Liver (tissue), 9 donors: ENCODE data around the gene RPTOR. TPM values are rescaled to one million over a fixed set of nuclear protein-coding genes. Genes with fewer than 3 reads are reported as not detected.
A peak's percentile ranks its signal among the peaks of the same experiment; 100 is the strongest.

Experiments
- DNase-seq: peaks from one replicate; pipeline ENCODE4 v3.0.0-alpha.2; 2017; ENCODE audit warnings: low spot score
- H3K27ac ChIP-seq, 2 donors: one replicate each; pipeline ENCODE4 v1.7.0; 2013; ENCODE audit warnings: inconsistent platforms in 2 of 2, low read length in 2 of 2, control low read depth in 1 of 2, low read depth in 1 of 2, mild to moderate bottlenecking in 1 of 2
- H3K27me3 ChIP-seq, 4 donors: one replicate each; pipeline versions ENCODE4 v1.6.1 to v1.7.0; 2013; ENCODE audit warnings: low read length in 3 of 4, inconsistent platforms in 1 of 4, mild to moderate bottlenecking in 1 of 4, moderate library complexity in 1 of 4; ENCODE audit not compliant: control insufficient read depth in 4 of 4, insufficient read depth in 4 of 4
- H3K36me3 ChIP-seq, 4 donors: one replicate each; pipeline versions ENCODE4 v1.6.1 to v1.7.0; 2013; ENCODE audit warnings: low read length in 3 of 4, mild to moderate bottlenecking in 3 of 4, low read depth in 1 of 4, moderate library complexity in 1 of 4; ENCODE audit not compliant: control insufficient read depth in 4 of 4, insufficient read depth in 3 of 4
- H3K4me1 ChIP-seq, 4 donors: one replicate each; pipeline versions ENCODE4 v1.6.1 to v1.7.0; 2013; ENCODE audit warnings: low read length in 3 of 4, mild to moderate bottlenecking in 3 of 4, moderate library complexity in 1 of 4; ENCODE audit not compliant: control insufficient read depth in 4 of 4, insufficient read depth in 4 of 4
- H3K4me3 ChIP-seq, 3 donors: one replicate each; pipeline versions ENCODE4 v1.6.1 to v1.7.0; 2013; ENCODE audit warnings: low read length in 3 of 3, control low read depth in 1 of 3, low read depth in 1 of 3, mild to moderate bottlenecking in 1 of 3
- H3K9ac ChIP-seq, 2 donors: one replicate each; pipeline ENCODE4 v1.7.0; 2013; ENCODE audit warnings: low read length in 2 of 2, mild to moderate bottlenecking in 2 of 2, moderate library complexity in 2 of 2, control low read depth in 1 of 2, low read depth in 1 of 2
- H3K9me3 ChIP-seq, 4 donors: one replicate each; pipeline versions ENCODE4 v1.6.1 to v1.7.0; 2013; ENCODE audit warnings: low read length in 3 of 4; ENCODE audit not compliant: control insufficient read depth in 4 of 4
- EGR1 ChIP-seq, 2 donors: IDR thresholded peaks; 2 replicates each; pipeline ENCODE4 v1.6.1; 2016 to 2018; ENCODE audit warnings: antibody characterized with exemption in 2 of 2, low read depth in 2 of 2
- FOXA1 ChIP-seq: IDR thresholded peaks from 2 replicates; pipeline ENCODE4 v1.6.1; 2016; ENCODE audit warnings: antibody characterized with exemption
- FOXA2 ChIP-seq: IDR thresholded peaks from 2 replicates; pipeline ENCODE4 v1.6.1; 2016; ENCODE audit warnings: antibody characterized with exemption
- GABPA ChIP-seq, 2 donors: IDR thresholded peaks in 1 of 2; conservative IDR thresholded peaks in 1 of 2; 2 replicates each; pipeline ENCODE4 v1.6.1; 2016; ENCODE audit warnings: antibody characterized with exemption in 2 of 2, mild to moderate bottlenecking in 1 of 2, moderate library complexity in 1 of 2
- HNF4A ChIP-seq, 2 donors: conservative IDR thresholded peaks; 2 replicates each; pipeline ENCODE4 v1.6.1; 2016; ENCODE audit warnings: antibody characterized with exemption in 2 of 2, mild to moderate bottlenecking in 2 of 2
- HNF4G ChIP-seq: IDR thresholded peaks from 2 replicates; pipeline ENCODE4 v1.6.1; 2016; ENCODE audit warnings: antibody characterized with exemption
- JUND ChIP-seq, 2 donors: IDR thresholded peaks; 2 replicates each; pipeline ENCODE4 v1.6.1; 2016; ENCODE audit warnings: antibody characterized with exemption in 2 of 2
- NR2F2 ChIP-seq: IDR thresholded peaks from 2 replicates; pipeline ENCODE4 v1.6.1; 2016; ENCODE audit warnings: antibody characterized with exemption
- RAD21 ChIP-seq, 2 donors: IDR thresholded peaks; 2 replicates each; pipeline ENCODE4 v1.6.1; 2016; ENCODE audit warnings: antibody characterized with exemption in 2 of 2, mild to moderate bottlenecking in 2 of 2
- RXRA ChIP-seq, 2 donors: IDR thresholded peaks; 2 replicates each; pipeline ENCODE4 v1.6.1; 2017 to 2018; ENCODE audit warnings: antibody characterized with exemption in 2 of 2, mild to moderate bottlenecking in 1 of 2
- SP1 ChIP-seq: IDR thresholded peaks from 2 replicates; pipeline ENCODE4 v1.6.1; 2018; ENCODE audit warnings: antibody characterized with exemption, mild to moderate bottlenecking
- TAF1 ChIP-seq: conservative IDR thresholded peaks from 2 replicates; pipeline ENCODE4 v1.6.1; 2016; ENCODE audit warnings: antibody characterized with exemption, mild to moderate bottlenecking
- YY1 ChIP-seq: IDR thresholded peaks from 2 replicates; pipeline ENCODE4 v1.6.1; 2016; ENCODE audit warnings: antibody characterized with exemption, mild to moderate bottlenecking
- WGBS: extraction: QIAGEN DNeasy Blood & Tissue Kit; methylation state at CpG from one replicate; pipeline ENCODE4 v1.1.7; 2013; 5-methylcytosine and 5-hydroxymethylcytosine counted together
- polyA plus RNA-seq, 2 donors: library from polyadenylated mRNA; stranded (reverse) in 1 of 2; unstranded in 1 of 2; fragments of 200-250 nt in 1 of 2; fragments of >200 nt in 1 of 2; fragmentation: Nextera tagmentation in 1 of 2; extraction: Ambion mirVana in 1 of 2; gene quantifications; one replicate each; pipeline versions ENCODE4 v1.2.1 to v1.2.3, GENCODE V29; 2013 to 2015
- total RNA-seq, 2 donors: library from RNA; depleted of rRNA; stranded (reverse); fragments of >200 nt; gene quantifications; one replicate each; pipeline ENCODE4 v1.2.3, GENCODE V29; 2014
- TF ChIP-seq, protein P1 (sequence below): IDR thresholded peaks from 2 replicates; pipeline ENCODE4 v1.6.1; 2016; ENCODE audit warnings: antibody characterized with exemption, mild to moderate bottlenecking
- TF ChIP-seq, protein P2 (sequence below): fragments of 150-350 bp; IDR thresholded peaks from 2 replicates; pipeline ENCODE4 v1.5.1; 2017; ENCODE audit warnings: improper control_type of control experiment, low read depth, low read length; ENCODE audit not compliant: missing input control
- TF ChIP-seq, protein P3 (sequence below): IDR thresholded peaks from 2 replicates; pipeline ENCODE4 v1.6.1; 2016; ENCODE audit warnings: antibody characterized with exemption
- TF ChIP-seq, protein P4 (sequence below): IDR thresholded peaks from 2 replicates; pipeline ENCODE4 v1.6.1; 2016; ENCODE audit warnings: antibody characterized with exemption
- TF ChIP-seq, protein P5 (sequence below): IDR thresholded peaks from 2 replicates; pipeline ENCODE4 v1.6.1; 2016; ENCODE audit warnings: antibody characterized with exemption
- donor health status: healthy.
- donor health status: healthy.
- donor health status: healthy.
- donor health status: healthy.
- donor health status: healthy.

Gene RPTOR
- total and polyA plus RNA-seq, 4 donors = 4.8 to 25.4 (median 11.6) TPM

DNA sequence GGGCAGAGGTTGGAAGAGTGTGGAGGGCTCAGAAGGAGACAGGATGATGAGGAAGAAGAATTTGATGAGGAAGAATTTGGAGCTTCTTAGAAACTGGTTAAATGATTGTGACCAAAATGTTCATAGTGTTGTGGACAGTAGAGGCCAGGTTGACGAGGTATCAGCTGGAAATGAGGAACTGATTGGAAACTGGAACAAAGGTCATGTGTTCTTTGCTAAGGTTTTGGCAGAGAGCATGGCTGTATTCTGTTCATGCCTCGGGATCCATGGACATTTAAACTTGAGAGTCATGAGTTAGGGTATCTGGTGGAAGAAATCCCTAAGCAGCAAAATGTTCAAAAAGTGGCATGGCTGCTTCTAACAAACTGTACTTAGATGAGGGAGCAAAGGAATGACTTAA is 466.3 kb downstream of the RPTOR start:
- H3K27me3 ChIP-seq = no peaks in the 10 kb centered on the region

More for the DNA sequence above, 466.3 kb downstream of the RPTOR start:
- H3K36me3 ChIP-seq = no peaks in the 10 kb centered on the region
- H3K4me3 ChIP-seq = no peak overlapping the region
- DNase-seq = no peak
- H3K9me3 ChIP-seq = no peaks in the 10 kb centered on the region
- TF ChIP-seq TAF1 (no peak), JUND (IDR thresholded peaks at IDR 0.05) (no peak), NR2F2 (no peak), RXRA (IDR thresholded peaks at IDR 0.05) (peak; percentile 66 to 79), FOXA1 (no peak), YY1 (peak; percentile 54), HNF4A (conservative IDR thresholded peaks at IDR 0.05) (peak; percentile 11 to 45), FOXA2 (peak; percentile 57), RAD21 (IDR thresholded peaks at IDR 0.05) (peak in 1 of 2 donors; percentile 20), SP1 (peak; percentile 82), EGR1 (IDR thresholded peaks at IDR 0.05; ENCODE audit: low read depth in 2 of 2) (no peak), GABPA (IDR thresholded peaks at IDR 0.05 in 1 of 2, conservative IDR thresholded peaks at IDR 0.05 in 1 of 2) (no peak), HNF4G (no peak)
- TF ChIP-seq, protein P1, sequence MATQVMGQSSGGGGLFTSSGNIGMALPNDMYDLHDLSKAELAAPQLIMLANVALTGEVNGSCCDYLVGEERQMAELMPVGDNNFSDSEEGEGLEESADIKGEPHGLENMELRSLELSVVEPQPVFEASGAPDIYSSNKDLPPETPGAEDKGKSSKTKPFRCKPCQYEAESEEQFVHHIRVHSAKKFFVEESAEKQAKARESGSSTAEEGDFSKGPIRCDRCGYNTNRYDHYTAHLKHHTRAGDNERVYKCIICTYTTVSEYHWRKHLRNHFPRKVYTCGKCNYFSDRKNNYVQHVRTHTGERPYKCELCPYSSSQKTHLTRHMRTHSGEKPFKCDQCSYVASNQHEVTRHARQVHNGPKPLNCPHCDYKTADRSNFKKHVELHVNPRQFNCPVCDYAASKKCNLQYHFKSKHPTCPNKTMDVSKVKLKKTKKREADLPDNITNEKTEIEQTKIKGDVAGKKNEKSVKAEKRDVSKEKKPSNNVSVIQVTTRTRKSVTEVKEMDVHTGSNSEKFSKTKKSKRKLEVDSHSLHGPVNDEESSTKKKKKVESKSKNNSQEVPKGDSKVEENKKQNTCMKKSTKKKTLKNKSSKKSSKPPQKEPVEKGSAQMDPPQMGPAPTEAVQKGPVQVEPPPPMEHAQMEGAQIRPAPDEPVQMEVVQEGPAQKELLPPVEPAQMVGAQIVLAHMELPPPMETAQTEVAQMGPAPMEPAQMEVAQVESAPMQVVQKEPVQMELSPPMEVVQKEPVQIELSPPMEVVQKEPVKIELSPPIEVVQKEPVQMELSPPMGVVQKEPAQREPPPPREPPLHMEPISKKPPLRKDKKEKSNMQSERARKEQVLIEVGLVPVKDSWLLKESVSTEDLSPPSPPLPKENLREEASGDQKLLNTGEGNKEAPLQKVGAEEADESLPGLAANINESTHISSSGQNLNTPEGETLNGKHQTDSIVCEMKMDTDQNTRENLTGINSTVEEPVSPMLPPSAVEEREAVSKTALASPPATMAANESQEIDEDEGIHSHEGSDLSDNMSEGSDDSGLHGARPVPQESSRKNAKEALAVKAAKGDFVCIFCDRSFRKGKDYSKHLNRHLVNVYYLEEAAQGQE = peak; percentile 29
- TF ChIP-seq, protein P2, sequence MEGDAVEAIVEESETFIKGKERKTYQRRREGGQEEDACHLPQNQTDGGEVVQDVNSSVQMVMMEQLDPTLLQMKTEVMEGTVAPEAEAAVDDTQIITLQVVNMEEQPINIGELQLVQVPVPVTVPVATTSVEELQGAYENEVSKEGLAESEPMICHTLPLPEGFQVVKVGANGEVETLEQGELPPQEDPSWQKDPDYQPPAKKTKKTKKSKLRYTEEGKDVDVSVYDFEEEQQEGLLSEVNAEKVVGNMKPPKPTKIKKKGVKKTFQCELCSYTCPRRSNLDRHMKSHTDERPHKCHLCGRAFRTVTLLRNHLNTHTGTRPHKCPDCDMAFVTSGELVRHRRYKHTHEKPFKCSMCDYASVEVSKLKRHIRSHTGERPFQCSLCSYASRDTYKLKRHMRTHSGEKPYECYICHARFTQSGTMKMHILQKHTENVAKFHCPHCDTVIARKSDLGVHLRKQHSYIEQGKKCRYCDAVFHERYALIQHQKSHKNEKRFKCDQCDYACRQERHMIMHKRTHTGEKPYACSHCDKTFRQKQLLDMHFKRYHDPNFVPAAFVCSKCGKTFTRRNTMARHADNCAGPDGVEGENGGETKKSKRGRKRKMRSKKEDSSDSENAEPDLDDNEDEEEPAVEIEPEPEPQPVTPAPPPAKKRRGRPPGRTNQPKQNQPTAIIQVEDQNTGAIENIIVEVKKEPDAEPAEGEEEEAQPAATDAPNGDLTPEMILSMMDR = no peak
- TF ChIP-seq, protein P3, sequence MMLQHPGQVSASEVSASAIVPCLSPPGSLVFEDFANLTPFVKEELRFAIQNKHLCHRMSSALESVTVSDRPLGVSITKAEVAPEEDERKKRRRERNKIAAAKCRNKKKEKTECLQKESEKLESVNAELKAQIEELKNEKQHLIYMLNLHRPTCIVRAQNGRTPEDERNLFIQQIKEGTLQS = no peak
- TF ChIP-seq, protein P4, sequence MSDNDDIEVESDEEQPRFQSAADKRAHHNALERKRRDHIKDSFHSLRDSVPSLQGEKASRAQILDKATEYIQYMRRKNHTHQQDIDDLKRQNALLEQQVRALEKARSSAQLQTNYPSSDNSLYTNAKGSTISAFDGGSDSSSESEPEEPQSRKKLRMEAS = no peak
- TF ChIP-seq, protein P5, sequence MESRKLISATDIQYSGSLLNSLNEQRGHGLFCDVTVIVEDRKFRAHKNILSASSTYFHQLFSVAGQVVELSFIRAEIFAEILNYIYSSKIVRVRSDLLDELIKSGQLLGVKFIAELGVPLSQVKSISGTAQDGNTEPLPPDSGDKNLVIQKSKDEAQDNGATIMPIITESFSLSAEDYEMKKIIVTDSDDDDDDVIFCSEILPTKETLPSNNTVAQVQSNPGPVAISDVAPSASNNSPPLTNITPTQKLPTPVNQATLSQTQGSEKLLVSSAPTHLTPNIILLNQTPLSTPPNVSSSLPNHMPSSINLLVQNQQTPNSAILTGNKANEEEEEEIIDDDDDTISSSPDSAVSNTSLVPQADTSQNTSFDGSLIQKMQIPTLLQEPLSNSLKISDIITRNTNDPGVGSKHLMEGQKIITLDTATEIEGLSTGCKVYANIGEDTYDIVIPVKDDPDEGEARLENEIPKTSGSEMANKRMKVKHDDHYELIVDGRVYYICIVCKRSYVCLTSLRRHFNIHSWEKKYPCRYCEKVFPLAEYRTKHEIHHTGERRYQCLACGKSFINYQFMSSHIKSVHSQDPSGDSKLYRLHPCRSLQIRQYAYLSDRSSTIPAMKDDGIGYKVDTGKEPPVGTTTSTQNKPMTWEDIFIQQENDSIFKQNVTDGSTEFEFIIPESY = no peak
- H3K4me1 ChIP-seq = peaks cover 0 to 6% (median 4%) of the 10 kb centered on the region in 4 donors
- no peak overlapping the region for H3K27ac ChIP-seq
- H3K9ac ChIP-seq = no peak overlapping the region
- WGBS = 31% methylated on average over 2 of the region's 2 CpGs
